Skeletal muscle cell (primary cell): ENCODE data around the gene RDM1.

Experiments used
- DNase-seq: peaks from one replicate; pipeline ENCODE4 v3.0.0-alpha.2; 2010; ENCODE audit warnings: low read depth
- H3K4me3 ChIP-seq: 2 replicates; pipeline ENCODE4 v1.5.1; 2011; ENCODE audit warnings: low read depth, mild to moderate bottlenecking, control low read depth, low read length, moderate library complexity

Gene RDM1

GRCh38 chr17:35876534-35876933, 54.0 kb downstream of the RDM1 start:
- H3K4me3 ChIP-seq: no peak overlapping the region
- no peak for DNase-seq

GRCh38 chr17:35875800-35876139, 54.8 kb downstream of the RDM1 start:
- H3K4me3 ChIP-seq: no peak overlapping the region
- DNase-seq: no peak

DNA sequence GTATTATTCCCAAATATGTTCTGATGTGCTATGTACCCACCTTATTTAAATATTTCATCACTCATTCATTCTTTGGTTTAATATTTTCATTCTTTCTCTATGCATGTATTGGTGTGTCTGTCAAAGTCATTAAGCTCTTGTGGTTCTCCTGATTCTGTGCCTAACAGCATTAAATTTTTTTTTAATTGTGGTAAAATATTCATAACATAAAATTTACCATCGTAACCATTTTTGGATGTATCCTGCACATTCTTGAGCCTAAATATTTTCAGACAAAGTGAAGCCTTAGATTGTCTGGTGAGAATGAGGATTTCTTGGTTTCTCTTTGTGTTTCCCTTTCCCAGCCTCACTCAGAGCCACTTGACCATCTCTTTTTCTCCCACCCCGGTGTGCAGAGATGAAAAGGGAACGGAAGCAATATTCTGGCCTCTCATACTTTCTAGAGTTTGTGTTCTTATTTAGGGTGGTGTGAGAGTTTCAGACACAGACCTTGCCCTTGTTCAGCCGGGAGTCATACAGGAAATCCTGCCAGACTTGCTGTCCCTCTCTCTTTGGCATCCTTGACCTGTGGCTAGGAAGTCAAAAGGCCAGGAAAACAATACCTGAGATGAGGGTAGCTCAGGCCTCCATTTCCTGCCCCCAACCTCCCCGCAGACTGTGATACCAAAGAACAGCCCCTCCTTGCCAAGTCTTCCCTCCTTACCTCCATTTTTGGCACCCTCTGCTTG, 55.3 kb downstream of the RDM1 start:
- H3K4me3 ChIP-seq: no peak overlapping the region
- DNase-seq: no peak

- H3K4me3 ChIP-seq: no peak overlapping the region
- no peak for DNase-seq
Observed at GRCh38 chr17:35872196-35872980, 58.2 kb downstream of the RDM1 start.

GRCh38 chr17:35870906-35871819, 59.4 kb downstream of the RDM1 start:
- H3K4me3 ChIP-seq: no peak overlapping the region
- DNase-seq: no peak

- no peak within 1 kb of the TSS for H3K4me3 ChIP-seq
- DNase-seq: no peak
Observed at GRCh38 chr17:35868737-35869136, 61.8 kb downstream of the RDM1 start, which contains the start of gene HEATR9. TSS of gene HEATR9 (minus strand) at chr17:35868891. CDS start at chr17:35868742, 149 bp downstream.
